Hindlimb muscle (tissue), 1 donor: ENCODE measurements around the gene USH1G. TPM values are rescaled to one million over a fixed set of nuclear protein-coding genes. Genes with fewer than 3 reads are reported as not detected.
A peak's percentile ranks its signal among the peaks of the same experiment; 100 is the strongest.
"Not testable (repeated sequence)": the region's sequence is repeated elsewhere in the genome, so short reads cannot be mapped to it uniquely, and the experiment has no call there.

Source experiments
- DNase-seq: peaks from one replicate; pipeline ENCODE4 v3.0.0-alpha.2; 2013
- polyA plus RNA-seq: library from polyadenylated mRNA; unstranded; fragments of 120-200 nt; gene quantifications from one replicate; pipeline ENCODE4 v1.2.1, GENCODE V29; 2013; ENCODE audit not compliant: insufficient read length

The USH1G gene
- polyA plus RNA-seq, 1 donor = not detected

- DNase-seq = no peak
Observed at GRCh38 chr17:74873874-74874614, 49.0 kb downstream of the USH1G start.

GRCh38 chr17:74873037-74873873 lies 49.8 kb downstream of the USH1G start:
- DNase-seq = peak; percentile 100

- DNase-seq = no peak
Observed at GRCh38 chr17:74872313-74873036, 50.6 kb downstream of the USH1G start, which contains the start of gene FDXR. TSS of gene FDXR (minus strand) at chr17:74872994. CDS start at chr17:74872944, 50 bp downstream.

GRCh38 chr17:74871356-74872076 lies 51.5 kb downstream of the USH1G start:
- DNase-seq = no peak

- no peak for DNase-seq
Observed at GRCh38 chr17:74870512-74870911, 52.5 kb downstream of the USH1G start.

GRCh38 chr17:74870028-74870427 lies 53.0 kb downstream of the USH1G start:
- DNase-seq = not testable (repeated sequence)

- no peak for DNase-seq
Observed at GRCh38 chr17:74868908-74869255, 54.2 kb downstream of the USH1G start.

GRCh38 chr17:74868251-74868907 lies 54.7 kb downstream of the USH1G start:
- DNase-seq = no peak

GRCh38 chr17:74866198-74866835 lies 56.7 kb downstream of the USH1G start:
- no peak for DNase-seq

Other genes with a start within 250 kb of the USH1G start
- 0.18 TPM for gene CD300LF, start 210.3 kb downstream of the USH1G start, polyA plus RNA-seq
- 1.2 TPM for gene RAB37, start 186.0 kb downstream of the USH1G start, polyA plus RNA-seq
- 9.0 TPM for gene NHERF1, start 174.6 kb downstream of the USH1G start, polyA plus RNA-seq
- 33.8 TPM for gene NAT9, start 146.9 kb downstream of the USH1G start, polyA plus RNA-seq
- gene GRIN2C, start 63.4 kb downstream of the USH1G start, polyA plus RNA-seq = 0.93 TPM
- gene FDXR, start 50.3 kb downstream of the USH1G start, polyA plus RNA-seq = 2.5 TPM
- gene FADS6, start 29.6 kb downstream of the USH1G start, polyA plus RNA-seq = not detected
- not detected for gene OTOP2, start 1.0 kb upstream of the USH1G start, polyA plus RNA-seq
- gene OTOP3, start 12.6 kb upstream of the USH1G start, polyA plus RNA-seq = not detected
- 7.9 TPM for gene HID1, start 49.5 kb upstream of the USH1G start, polyA plus RNA-seq
- 7.1 TPM for gene CDR2L, start 64.4 kb upstream of the USH1G start, polyA plus RNA-seq
- 21.2 TPM for gene MRPL58, start 89.4 kb upstream of the USH1G start, polyA plus RNA-seq
- gene ATP5PD, start 123.7 kb upstream of the USH1G start, polyA plus RNA-seq = 216 TPM
- 25.1 TPM for gene KCTD2, start 124.0 kb upstream of the USH1G start, polyA plus RNA-seq
- gene SLC16A5, start 164.7 kb upstream of the USH1G start, polyA plus RNA-seq = 11.2 TPM
- 8.1 TPM for gene ARMC7, start 186.7 kb upstream of the USH1G start, polyA plus RNA-seq
- gene NT5C, start 208.5 kb upstream of the USH1G start, polyA plus RNA-seq = 48.7 TPM
- gene JPT1, start 231.3 kb upstream of the USH1G start, polyA plus RNA-seq = 374 TPM